T-helper 1 cell treated with Interleukin-12 subunit alpha and Interleukin-12 subunit beta and Interleukin-4 antibody, amounts not matched to agents 30 μg/mL and 1 μg/mL, for 36 hours (primary cell): ENCODE data around the gene PCDHGA5.
"Not testable (repeated sequence)": the region's sequence is repeated elsewhere in the genome, so short reads cannot be mapped to it uniquely, and the experiment has no call there.

Experiments
- H3K27ac Mint-ChIP-seq: one replicate; pipeline ENCODE4 v1.8.0; 2021; ENCODE audit warnings: mild to moderate bottlenecking, mixed read lengths
- H3K27me3 Mint-ChIP-seq: one replicate; pipeline ENCODE4 v1.8.0; 2021; ENCODE audit warnings: low read depth, mixed read lengths
- H3K36me3 Mint-ChIP-seq: one replicate; pipeline ENCODE4 v1.8.0; 2021; ENCODE audit warnings: low read depth, mixed read lengths
- H3K4me1 Mint-ChIP-seq: one replicate; pipeline ENCODE4 v1.8.0; 2021; ENCODE audit warnings: low read depth, mixed read lengths
- H3K4me3 Mint-ChIP-seq: one replicate; pipeline ENCODE4 v1.8.0; 2021; ENCODE audit warnings: mild to moderate bottlenecking, moderate library complexity, mixed read lengths
- H3K9me3 Mint-ChIP-seq: one replicate; pipeline ENCODE4 v1.8.0; 2021; ENCODE audit warnings: mixed read lengths

PCDHGA5 gene

GRCh38 chr5:141366016-141366896, 2.3 kb downstream of the PCDHGA5 start:
- Mint-ChIP-seq H3K9me3 (peaks cover 31% of the 10 kb centered on the region), H3K27ac (no peak overlapping the region), H3K4me1 (peaks cover 4% of the 10 kb centered on the region), H3K4me3 (no peak overlapping the region), H3K27me3 (peaks cover 40% of the 10 kb centered on the region), H3K36me3 (peaks cover 6% of the 10 kb centered on the region)

- Mint-ChIP-seq H3K4me1 (peaks cover 2% of the 10 kb centered on the region), H3K36me3 (peaks cover 2% of the 10 kb centered on the region), H3K9me3 (peaks cover 38% of the 10 kb centered on the region), H3K27ac (no peak within 1 kb of the TSS), H3K4me3 (peak within 1 kb of the TSS; percentile 70), H3K27me3 (peaks cover 26% of the 10 kb centered on the region)
Observed at GRCh38 chr5:141369994-141370848, 6.3 kb downstream of the PCDHGA5 start, which contains the start of gene PCDHGB3. PCDHGB3 (plus strand) TSS chr5:141370242; CDS start chr5:141370395, 153 bp downstream.

DNA sequence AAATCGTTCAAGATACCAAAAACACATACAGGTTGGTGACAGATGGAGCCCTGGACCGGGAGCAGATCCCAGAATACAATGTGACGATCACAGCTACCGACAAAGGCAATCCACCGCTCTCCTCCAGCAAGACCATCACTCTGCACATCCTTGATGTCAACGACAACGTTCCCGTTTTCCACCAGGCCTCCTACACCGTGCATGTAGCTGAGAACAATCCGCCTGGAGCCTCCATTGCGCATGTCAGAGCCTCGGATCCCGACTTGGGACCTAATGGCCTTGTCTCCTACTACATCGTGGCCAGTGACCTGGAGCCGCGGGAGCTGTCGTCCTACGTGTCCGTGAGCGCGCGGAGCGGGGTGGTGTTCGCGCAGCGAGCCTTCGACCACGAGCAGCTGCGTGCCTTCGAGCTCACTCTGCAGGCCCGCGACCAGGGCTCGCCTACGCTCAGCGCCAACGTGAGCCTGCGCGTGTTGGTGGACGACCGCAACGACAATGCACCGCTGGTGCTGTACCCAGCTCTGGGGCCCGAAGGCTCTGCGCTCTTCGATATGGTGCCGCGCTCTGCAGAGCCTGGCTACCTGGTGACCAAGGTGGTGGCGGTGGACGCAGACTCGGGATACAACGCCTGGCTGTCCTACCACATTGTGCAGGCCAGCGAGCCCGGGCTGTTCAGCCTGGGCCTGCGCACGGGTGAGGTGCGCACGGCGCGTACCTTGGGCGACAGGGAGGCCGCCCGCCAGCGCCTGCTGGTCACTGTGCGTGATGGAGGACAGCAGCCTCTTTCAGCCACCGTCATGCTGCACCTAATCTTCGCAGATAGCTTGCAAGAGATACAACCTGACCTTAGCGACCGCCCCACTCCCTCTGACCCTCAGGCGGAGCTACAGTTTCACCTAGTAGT, 7.9 kb downstream of the PCDHGA5 start:
- H3K36me3 Mint-ChIP-seq = peaks cover 2% of the 10 kb centered on the region
- H3K4me1 Mint-ChIP-seq = peaks cover 2% of the 10 kb centered on the region
- H3K9me3 Mint-ChIP-seq = peaks cover 36% of the 10 kb centered on the region
- peaks cover 16% of the 10 kb centered on the region for H3K27me3 Mint-ChIP-seq
- no peak overlapping the region for H3K4me3 Mint-ChIP-seq
- H3K27ac Mint-ChIP-seq = no peak overlapping the region

- Mint-ChIP-seq H3K36me3 (peaks cover 2% of the 10 kb centered on the region), H3K9me3 (peaks cover 40% of the 10 kb centered on the region), H3K27ac (peak within 1 kb of the TSS; percentile 22), H3K4me1 (peaks cover 2% of the 10 kb centered on the region), H3K4me3 (peak within 1 kb of the TSS; percentile 15), H3K27me3 (peaks cover 16% of the 10 kb centered on the region)
Observed at GRCh38 chr5:141373673-141374317, 9.8 kb downstream of the PCDHGA5 start, which contains the start of gene PCDHGA6. PCDHGA6 (plus strand) TSS chr5:141373891; CDS start chr5:141374084, 193 bp downstream.

DNA sequence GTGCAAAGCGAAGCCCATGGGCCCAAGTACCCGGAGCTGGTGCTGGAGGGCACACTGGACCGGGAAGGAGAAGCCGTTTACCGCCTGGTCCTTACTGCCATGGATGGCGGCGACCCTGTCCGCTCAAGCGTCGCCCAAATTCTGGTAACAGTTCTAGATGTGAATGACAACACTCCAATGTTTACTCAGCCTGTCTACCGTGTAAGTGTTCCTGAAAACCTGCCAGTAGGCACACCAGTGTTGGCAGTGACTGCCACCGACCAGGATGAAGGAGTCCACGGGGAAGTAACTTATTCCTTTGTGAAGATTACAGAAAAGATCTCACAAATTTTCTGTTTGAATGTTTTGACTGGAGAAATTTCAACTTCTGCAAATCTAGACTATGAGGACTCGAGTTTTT, 10.7 kb downstream of the PCDHGA5 start:
- Mint-ChIP-seq H3K9me3 (peaks cover 40% of the 10 kb centered on the region), H3K27me3 (peaks cover 16% of the 10 kb centered on the region), H3K27ac (no peak overlapping the region), H3K4me3 (no peak overlapping the region), H3K4me1 (peaks cover 2% of the 10 kb centered on the region), H3K36me3 (peaks cover 2% of the 10 kb centered on the region)

- H3K4me3 Mint-ChIP-seq, H3K36me3 Mint-ChIP-seq, H3K4me1 Mint-ChIP-seq, H3K27ac Mint-ChIP-seq: not testable (repeated sequence)
- peaks cover 18% of the 10 kb centered on the region for H3K27me3 Mint-ChIP-seq
- peaks cover 40% of the 10 kb centered on the region for H3K9me3 Mint-ChIP-seq
Observed at GRCh38 chr5:141375444-141376155, 11.6 kb downstream of the PCDHGA5 start.

DNA sequence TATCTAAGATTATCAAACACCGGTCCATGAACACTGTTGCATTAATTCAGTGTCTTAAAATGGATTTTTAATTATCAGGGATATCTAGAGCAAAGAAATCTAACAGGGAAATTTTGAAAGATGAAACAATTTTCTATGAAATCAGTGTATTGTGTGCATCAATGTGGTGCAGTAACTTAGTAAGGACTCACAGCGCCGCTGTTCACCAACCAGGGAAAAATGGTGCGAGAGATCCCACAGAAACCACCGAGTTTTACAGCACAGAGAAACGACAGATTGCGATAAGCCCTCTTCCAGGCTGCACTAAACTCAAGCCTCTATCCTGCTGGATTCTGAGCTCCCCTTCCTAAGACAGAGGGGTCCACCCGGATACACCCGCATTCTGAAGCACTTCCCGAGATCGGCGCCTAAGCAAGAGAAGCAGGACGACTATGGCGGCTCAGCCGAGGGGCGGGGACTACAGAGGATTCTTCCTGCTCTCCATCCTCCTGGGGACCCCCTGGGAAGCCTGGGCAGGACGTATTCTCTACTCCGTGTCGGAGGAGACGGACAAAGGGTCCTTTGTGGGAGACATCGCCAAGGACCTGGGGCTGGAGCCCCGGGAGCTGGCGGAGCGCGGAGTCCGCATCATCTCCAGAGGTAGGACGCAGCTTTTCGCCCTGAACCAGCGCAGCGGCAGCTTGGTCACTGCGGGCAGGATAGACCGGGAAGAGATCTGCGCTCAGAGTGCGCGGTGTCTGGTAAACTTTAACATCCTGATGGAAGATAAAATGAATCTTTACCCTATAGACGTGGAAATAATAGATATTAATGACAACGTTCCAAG, 18.7 kb downstream of the PCDHGA5 start, which contains the start of gene PCDHGA7:
Gene PCDHGA7 (plus strand): TSS at position 274 of the 826 bp plus-strand sequence. CDS start 158 bp downstream, at position 432.
- Mint-ChIP-seq H3K4me1 (no peaks in the 10 kb centered on the region), H3K36me3 (no peaks in the 10 kb centered on the region), H3K27me3 (peaks cover 31% of the 10 kb centered on the region), H3K9me3 (peaks cover 30% of the 10 kb centered on the region), H3K27ac (no peak within 1 kb of the TSS), H3K4me3 (peak within 1 kb of the TSS; percentile 78)

DNA sequence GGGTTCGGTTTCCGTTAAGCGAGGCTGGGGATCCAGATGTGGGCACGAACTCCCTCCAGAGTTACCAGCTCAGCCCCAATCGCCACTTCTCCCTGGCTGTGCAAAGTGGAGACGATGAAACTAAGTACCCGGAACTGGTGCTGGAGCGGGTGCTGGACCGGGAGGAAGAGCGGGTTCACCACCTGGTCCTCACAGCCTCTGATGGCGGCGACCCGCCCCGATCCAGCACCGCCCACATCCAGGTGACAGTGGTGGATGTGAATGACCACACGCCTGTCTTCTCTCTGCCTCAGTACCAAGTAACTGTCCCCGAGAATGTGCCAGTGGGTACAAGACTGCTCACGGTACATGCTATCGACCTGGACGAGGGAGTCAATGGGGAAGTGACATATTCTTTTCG, 19.4 kb downstream of the PCDHGA5 start:
- H3K36me3 Mint-ChIP-seq = no peaks in the 10 kb centered on the region
- no peaks in the 10 kb centered on the region for H3K4me1 Mint-ChIP-seq
- no peak overlapping the region for H3K27ac Mint-ChIP-seq
- peaks cover 31% of the 10 kb centered on the region for H3K9me3 Mint-ChIP-seq
- peaks cover 33% of the 10 kb centered on the region for H3K27me3 Mint-ChIP-seq
- H3K4me3 Mint-ChIP-seq = peak overlapping the region; percentile 78

- H3K4me3 Mint-ChIP-seq = no peak overlapping the region
- peaks cover 40% of the 10 kb centered on the region for H3K9me3 Mint-ChIP-seq
- H3K36me3 Mint-ChIP-seq = peaks cover 2% of the 10 kb centered on the region
- H3K27me3 Mint-ChIP-seq = peaks cover 35% of the 10 kb centered on the region
- no peak overlapping the region for H3K27ac Mint-ChIP-seq
- H3K4me1 Mint-ChIP-seq = no peaks in the 10 kb centered on the region
Observed at GRCh38 chr5:141384471-141385267, 20.7 kb downstream of the PCDHGA5 start.

GRCh38 chr5:141387557-141388311, 23.8 kb downstream of the PCDHGA5 start, which contains the start of gene PCDHGB4:
PCDHGB4 (plus strand) TSS chr5:141387698; CDS start chr5:141387885, 187 bp downstream.
- Mint-ChIP-seq H3K27me3 (peaks cover 28% of the 10 kb centered on the region), H3K9me3 (peaks cover 48% of the 10 kb centered on the region)
- H3K4me1 Mint-ChIP-seq, H3K36me3 Mint-ChIP-seq, H3K4me3 Mint-ChIP-seq, H3K27ac Mint-ChIP-seq: not testable (repeated sequence)

DNA sequence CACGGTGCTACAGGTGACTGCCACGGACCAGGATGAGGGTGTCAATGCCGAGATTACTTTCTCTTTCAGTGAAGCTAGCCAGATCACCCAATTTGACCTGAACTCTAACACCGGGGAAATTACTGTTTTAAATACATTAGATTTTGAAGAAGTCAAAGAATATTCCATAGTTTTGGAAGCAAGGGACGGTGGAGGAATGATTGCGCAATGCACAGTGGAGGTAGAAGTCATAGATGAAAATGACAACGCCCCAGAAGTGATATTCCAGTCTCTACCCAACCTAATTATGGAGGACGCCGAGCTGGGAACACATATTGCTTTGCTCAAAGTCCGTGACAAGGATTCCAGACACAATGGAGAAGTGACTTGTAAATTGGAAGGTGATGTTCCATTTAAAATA, 24.7 kb downstream of the PCDHGA5 start:
- Mint-ChIP-seq H3K27ac (no peak overlapping the region), H3K9me3 (peaks cover 48% of the 10 kb centered on the region), H3K36me3 (peaks cover 2% of the 10 kb centered on the region), H3K4me3 (no peak overlapping the region), H3K27me3 (peaks cover 25% of the 10 kb centered on the region), H3K4me1 (no peaks in the 10 kb centered on the region)
